PFSK-1 (cell line): Measurements from ENCODE around the gene PFAS.

ENCODE experiments used
- FOXP2 ChIP-seq: optimal IDR thresholded peaks from 2 replicates; pipeline ENCODE3; 2011; ENCODE audit warnings: borderline replicate concordance, control low read depth, inconsistent platforms; ENCODE audit not compliant: insufficient read depth; ENCODE audit errors: extremely low read length, extremely low read depth
- POLR2AphosphoS5 ChIP-seq: IDR thresholded peaks from 2 replicates; pipeline ENCODE4 v1.6.1; 2012; ENCODE audit warnings: low read depth, mild to moderate bottlenecking, control low read depth, low read length, moderate library complexity
- REST ChIP-seq, 2 experiments: IDR thresholded peaks; 2 replicates each; pipeline versions ENCODE4 v1.6.1 to v1.8.0; 2011 to 2012; ENCODE audit warnings: low read depth in 2 of 2, low read length in 2 of 2, control low read depth in 1 of 2, inconsistent platforms in 1 of 2, mild to moderate bottlenecking in 1 of 2, moderate library complexity in 1 of 2; ENCODE audit not compliant: insufficient read depth in 1 of 2
- SIN3A ChIP-seq: IDR thresholded peaks from 2 replicates; pipeline ENCODE4 v1.6.1; 2012; ENCODE audit warnings: mild to moderate bottlenecking, low read length, moderate library complexity, borderline replicate concordance; ENCODE audit not compliant: insufficient read depth
- TAF1 ChIP-seq: IDR thresholded peaks from 2 replicates; pipeline ENCODE4 v1.6.1; 2012; ENCODE audit warnings: low read length, control low read depth, borderline replicate concordance; ENCODE audit not compliant: insufficient read depth

DNA sequence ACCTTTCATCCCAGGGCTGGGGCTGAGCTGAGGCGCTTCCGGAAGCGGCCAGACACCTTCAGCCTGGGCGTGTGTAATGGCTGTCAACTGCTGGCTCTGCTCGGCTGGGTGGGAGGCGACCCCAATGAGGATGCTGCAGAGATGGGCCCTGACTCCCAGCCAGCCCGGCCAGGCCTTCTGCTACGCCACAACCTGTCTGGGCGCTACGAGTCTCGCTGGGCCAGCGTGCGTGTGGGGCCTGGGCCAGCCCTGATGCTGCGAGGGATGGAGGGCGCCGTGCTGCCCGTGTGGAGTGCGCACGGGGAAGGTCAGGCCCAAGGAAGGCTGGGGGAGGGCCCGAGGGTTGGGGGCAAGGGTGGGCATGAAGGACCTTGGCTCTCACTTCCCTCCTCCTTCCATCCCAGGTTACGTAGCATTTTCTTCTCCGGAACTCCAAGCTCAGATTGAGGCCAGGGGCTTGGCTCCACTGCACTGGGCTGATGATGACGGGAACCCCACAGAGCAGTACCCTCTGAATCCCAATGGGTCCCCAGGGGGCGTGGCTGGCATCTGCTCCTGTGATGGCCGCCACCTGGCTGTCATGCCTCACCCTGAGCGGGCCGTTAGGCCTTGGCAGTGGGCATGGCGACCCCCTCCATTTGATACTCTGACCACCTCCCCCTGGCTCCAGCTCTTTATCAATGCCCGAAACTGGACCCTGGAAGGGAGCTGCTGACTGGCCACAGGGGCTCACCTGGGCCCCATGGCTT lies 19.6 kb downstream of the PFAS start:
- TF ChIP-seq REST (IDR thresholded peaks at IDR 0.05; ENCODE audit: insufficient read depth in 1 of 2, low read depth in 2 of 2, low read length in 2 of 2) = no peak
- TF ChIP-seq POLR2AphosphoS5 = no peak
- no peak for TF ChIP-seq FOXP2
- no peak for TF ChIP-seq SIN3A
- no peak for TF ChIP-seq TAF1
